Left ventricle myocardium inferior (tissue), 1 donor: Measurements from ENCODE around the gene MEG3. TPM values are rescaled to one million over a fixed set of nuclear protein-coding genes. Genes with fewer than 3 reads are reported as not detected.

Experiments used
- DNase-seq: peaks from one replicate; pipeline ENCODE4 v3.0.0-alpha.2; 2020
- H3K27ac ChIP-seq: fragments of 200-600 bp; replicated peaks from 2 replicates; pipeline ENCODE4 v1.8.0; 2021
- H3K27me3 ChIP-seq: fragments of 200-600 bp; 2 replicates; pipeline ENCODE4 v1.8.0; 2021; ENCODE audit warnings: low read depth
- H3K36me3 ChIP-seq: fragments of 200-600 bp; 2 replicates; pipeline ENCODE4 v1.8.0; 2021
- H3K4me1 ChIP-seq: fragments of 200-600 bp; 2 replicates; pipeline ENCODE4 v1.8.0; 2021
- H3K4me3 ChIP-seq: fragments of 200-600 bp; 2 replicates; pipeline ENCODE4 v1.8.0; 2021; ENCODE audit warnings: mild to moderate bottlenecking, moderate library complexity
- H3K9me3 ChIP-seq: fragments of 200-600 bp; replicated peaks from 2 replicates; pipeline ENCODE4 v1.8.0; 2021
- intact Hi-C: fragments of 100-400 bp; cut with micrococcal nuclease; formaldehyde crosslinking; loops from one replicate; pipeline ENCODE4 v1.11.0; 2022
- total RNA-seq: library from RNA; stranded (reverse); fragmentation: NEBNext Ultra II Directional; extraction: Animal tissue kit (Norgen Biotek cat#: 25700); gene quantifications from one replicate; pipeline ENCODE4 v1.2.1, GENCODE V29; 2021
- TF ChIP-seq, protein P1 (sequence below): fragments of 200-600 bp; IDR thresholded peaks from 2 replicates; pipeline ENCODE4 v1.8.0; 2021; ENCODE audit warnings: antibody characterized with exemption, mild to moderate bottlenecking, borderline replicate concordance
- donor health status: DM: no; HTN: yes; CAD: no; lungs with severe emphysema.

Gene MEG3
- total RNA-seq, 1 donor from 2014 or later: 17.5 TPM

DNA sequence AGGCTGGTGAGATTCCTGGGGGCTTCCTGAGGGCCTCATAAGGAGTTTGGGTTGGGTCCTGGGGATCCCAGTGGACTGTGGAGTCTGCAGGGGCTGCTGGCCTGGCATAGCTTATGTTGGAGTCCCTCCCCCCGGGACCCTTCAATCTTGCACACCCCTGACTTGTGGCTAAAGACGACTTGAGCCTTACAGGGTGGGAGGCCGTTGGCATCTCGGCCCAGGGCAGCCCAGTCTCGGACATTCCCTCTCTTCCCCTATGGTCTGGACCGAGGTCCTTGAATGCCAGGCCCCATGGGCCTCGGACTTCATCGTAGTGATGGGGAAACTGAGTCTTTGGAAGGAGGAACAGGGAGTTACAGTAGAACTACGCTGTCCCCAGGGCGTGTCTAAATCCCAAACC lies 65.1 kb downstream of the MEG3 start:
- Histone ChIP-seq H3K27ac (no peak overlapping the region), H3K9me3 (no peaks in the 10 kb centered on the region), H3K36me3 (no peaks in the 10 kb centered on the region), H3K27me3 (peaks cover 78% of the 10 kb centered on the region), H3K4me3 (no peak overlapping the region), H3K4me1 (no peaks in the 10 kb centered on the region)
- DNase-seq: peak; percentile 1
- intact Hi-C loops: no loop called here
- TF ChIP-seq, protein P1, sequence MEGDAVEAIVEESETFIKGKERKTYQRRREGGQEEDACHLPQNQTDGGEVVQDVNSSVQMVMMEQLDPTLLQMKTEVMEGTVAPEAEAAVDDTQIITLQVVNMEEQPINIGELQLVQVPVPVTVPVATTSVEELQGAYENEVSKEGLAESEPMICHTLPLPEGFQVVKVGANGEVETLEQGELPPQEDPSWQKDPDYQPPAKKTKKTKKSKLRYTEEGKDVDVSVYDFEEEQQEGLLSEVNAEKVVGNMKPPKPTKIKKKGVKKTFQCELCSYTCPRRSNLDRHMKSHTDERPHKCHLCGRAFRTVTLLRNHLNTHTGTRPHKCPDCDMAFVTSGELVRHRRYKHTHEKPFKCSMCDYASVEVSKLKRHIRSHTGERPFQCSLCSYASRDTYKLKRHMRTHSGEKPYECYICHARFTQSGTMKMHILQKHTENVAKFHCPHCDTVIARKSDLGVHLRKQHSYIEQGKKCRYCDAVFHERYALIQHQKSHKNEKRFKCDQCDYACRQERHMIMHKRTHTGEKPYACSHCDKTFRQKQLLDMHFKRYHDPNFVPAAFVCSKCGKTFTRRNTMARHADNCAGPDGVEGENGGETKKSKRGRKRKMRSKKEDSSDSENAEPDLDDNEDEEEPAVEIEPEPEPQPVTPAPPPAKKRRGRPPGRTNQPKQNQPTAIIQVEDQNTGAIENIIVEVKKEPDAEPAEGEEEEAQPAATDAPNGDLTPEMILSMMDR: no peak

DNA sequence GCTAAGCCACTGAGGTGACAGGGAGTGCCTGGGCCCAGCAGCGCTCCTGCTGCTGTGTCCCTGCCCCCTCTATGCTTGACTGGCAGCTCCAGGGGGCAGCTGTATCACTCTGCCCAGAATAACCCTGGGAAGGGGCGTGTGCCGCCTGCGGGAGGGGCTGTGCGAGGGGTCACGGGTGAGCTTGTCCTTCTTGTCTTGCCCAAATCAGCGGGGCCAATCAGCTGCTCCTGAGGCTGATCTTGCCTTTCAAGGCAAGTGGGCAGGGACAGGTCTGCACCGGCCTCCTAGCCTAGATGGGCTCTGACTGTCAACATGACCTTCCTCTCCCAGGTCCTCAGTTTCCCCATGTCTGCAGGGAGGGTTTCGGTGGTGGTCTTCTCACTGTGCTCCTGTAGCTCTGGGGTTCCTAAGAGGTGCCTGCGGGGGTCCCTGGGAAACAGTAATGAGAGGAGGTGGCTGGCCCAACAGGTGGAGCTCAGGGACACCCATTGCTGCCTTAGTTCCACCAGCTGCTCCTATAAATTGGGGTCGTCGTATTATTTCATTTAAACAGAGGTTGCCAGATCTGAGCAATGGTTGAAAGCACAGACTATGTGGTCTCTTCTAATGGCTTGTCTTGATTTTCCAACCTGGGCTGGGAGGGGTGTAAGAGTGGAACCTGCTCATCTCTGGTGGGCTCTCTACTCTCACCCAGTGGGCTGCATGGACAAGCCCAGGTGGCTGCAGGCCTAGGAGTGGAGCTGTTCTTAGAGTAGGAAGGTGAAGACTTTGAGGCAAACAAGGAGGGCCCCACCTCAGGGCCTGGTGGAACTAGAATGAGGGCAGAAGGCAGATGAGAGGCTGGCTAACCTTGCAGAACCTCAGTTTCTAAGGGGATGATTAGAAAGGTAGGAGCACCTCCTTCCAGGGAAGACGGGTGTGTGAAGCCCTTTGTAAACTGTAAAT lies 65.9 kb downstream of the MEG3 start:
- H3K4me1 ChIP-seq: no peaks in the 10 kb centered on the region
- peaks cover 78% of the 10 kb centered on the region for H3K27me3 ChIP-seq
- no peaks in the 10 kb centered on the region for H3K9me3 ChIP-seq
- no peak overlapping the region for H3K27ac ChIP-seq
- intact Hi-C loops: no loop called here
- no peaks in the 10 kb centered on the region for H3K36me3 ChIP-seq
- peak; percentile 3 for DNase-seq
- H3K4me3 ChIP-seq: no peak overlapping the region
- TF ChIP-seq, protein P1: no peak

DNA sequence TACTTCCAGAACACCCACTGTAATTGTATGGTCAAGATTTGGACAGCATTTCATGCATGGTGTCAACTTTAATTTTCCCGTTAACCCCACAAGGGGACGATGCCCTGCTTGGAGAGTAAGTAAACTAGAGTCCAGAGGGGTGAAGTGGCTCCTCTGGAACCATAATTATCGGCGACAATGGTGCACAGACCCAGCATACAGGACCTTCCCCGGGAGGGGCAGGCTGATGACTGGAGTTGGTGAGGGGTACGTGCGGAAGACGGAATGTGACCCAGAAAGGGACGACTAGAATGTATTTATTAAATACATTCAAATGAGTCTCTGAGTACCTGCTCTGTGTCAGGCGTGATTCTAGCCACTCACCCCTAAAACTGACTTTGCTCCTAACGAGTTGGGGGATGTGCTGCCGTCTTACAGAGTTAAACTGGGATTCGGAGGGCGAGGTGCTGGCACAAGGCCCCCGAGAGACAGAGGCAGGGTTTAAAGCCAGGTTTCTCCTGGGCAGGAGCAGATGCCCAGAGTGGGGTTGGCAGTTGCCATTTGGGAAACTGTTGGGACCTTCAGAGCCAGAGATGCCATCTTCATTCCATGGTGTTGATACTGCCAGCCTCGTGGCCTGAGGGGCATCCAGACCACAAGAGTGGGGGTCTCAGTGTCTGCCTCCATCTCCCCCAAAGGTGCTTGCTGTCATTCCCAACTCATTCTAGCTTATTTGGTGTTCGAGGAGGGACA lies 66.7 kb downstream of the MEG3 start:
- intact Hi-C loops: no loop called here
- H3K4me1 ChIP-seq: no peaks in the 10 kb centered on the region
- H3K36me3 ChIP-seq: no peaks in the 10 kb centered on the region
- TF ChIP-seq, protein P1: no peak
- H3K4me3 ChIP-seq: no peak overlapping the region
- H3K27me3 ChIP-seq: peaks cover 80% of the 10 kb centered on the region
- no peaks in the 10 kb centered on the region for H3K9me3 ChIP-seq
- H3K27ac ChIP-seq: no peak overlapping the region
- DNase-seq: no peak

DNA sequence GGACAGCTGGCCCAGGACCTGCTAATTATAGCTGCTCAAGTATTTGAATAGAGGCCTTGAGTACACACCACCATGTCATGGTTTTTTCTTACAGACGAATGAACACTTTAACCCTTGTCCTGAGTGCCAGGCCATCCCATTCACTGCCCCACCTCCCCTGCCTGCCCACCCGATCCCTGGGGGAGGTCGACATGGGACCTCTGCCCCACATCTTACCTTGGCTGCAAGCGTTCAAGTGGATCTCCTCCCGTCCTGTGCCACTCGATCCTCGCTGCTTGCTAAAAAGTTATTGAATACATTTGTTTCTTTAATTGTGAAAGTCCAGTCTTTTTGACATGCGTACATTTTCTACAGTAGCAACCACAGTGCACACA lies 67.3 kb downstream of the MEG3 start:
- intact Hi-C loops: no loop called here
- Histone ChIP-seq H3K4me1 (peaks cover under 1% of the 10 kb centered on the region), H3K4me3 (no peak overlapping the region), H3K36me3 (no peaks in the 10 kb centered on the region), H3K27me3 (peaks cover 85% of the 10 kb centered on the region), H3K27ac (no peak overlapping the region), H3K9me3 (no peaks in the 10 kb centered on the region)
- TF ChIP-seq, protein P1: no peak
- DNase-seq: no peak

DNA sequence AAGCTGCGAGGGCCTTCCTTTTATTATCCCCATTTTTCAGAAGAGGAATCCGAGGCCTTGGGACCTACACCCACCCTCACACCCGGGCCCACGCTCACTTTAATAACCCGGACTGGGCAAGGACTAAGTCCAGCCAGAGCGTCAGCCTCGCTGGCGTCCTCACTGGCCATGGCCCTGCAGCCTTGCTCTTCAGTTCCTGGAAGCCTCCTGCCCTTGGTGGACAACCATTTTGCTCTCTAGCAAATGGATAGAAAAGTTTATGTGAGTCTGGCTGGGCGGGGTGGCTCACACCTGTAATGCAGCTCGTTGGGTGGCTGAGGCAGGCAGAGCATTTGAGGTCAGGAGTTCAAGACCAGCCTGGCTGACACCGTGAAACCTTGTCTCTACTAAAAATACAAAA lies 67.8 kb downstream of the MEG3 start:
- Histone ChIP-seq H3K9me3 (no peaks in the 10 kb centered on the region), H3K4me3 (no peak overlapping the region), H3K4me1 (peaks cover 5% of the 10 kb centered on the region), H3K27ac (no peak overlapping the region), H3K27me3 (peaks cover 90% of the 10 kb centered on the region), H3K36me3 (no peaks in the 10 kb centered on the region)
- intact Hi-C loops: no loop called here
- no peak for DNase-seq
- TF ChIP-seq, protein P1: no peak
